SU-DHL-6 (cell line): ENCODE data around the gene WNT9A.

Experiments used
- EZH2phosphoT487 ChIP-seq: fragments of 200-600 bp; sonication (generic), shearing (Covaris generic); conservative IDR thresholded peaks from 2 replicates; pipeline ENCODE4 v1.6.1; 2018; ENCODE audit warnings: mild to moderate bottlenecking, antibody characterized with exemption, low read length, moderate library complexity, mixed read lengths
- TF ChIP-seq, protein P1 (sequence below): fragments of 200-600 bp; sonication (generic); IDR thresholded peaks from one replicate; pipeline ENCODE4 v1.5.1; 2017; ENCODE audit warnings: antibody characterized with exemption, mild to moderate bottlenecking, low read length, moderate library complexity; ENCODE audit not compliant: insufficient read depth, poor library complexity, severe bottlenecking

DNA sequence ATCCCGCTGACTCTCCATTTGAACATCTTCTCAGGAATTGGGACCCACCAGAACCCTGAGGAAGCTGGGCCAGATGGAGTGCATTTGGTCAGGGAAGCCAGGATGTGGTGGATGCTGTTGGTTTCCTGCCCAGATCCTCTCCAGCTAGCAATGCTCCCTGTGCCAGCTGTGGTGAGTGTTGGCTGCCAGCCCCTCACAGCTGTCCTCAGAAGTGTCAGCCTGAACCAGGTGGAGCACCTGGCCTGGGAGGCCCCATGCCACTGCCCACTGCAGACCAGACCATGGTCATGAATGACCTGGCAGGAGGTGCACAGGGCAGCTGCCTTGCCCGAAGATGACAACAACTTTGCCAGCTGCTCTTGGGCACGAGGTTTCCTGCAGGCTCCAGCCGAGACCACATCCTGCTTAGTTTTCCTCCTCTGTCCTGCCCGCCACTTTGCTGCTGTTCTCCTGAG, 77.9 kb downstream of the WNT9A start:
- TF ChIP-seq, protein P1, sequence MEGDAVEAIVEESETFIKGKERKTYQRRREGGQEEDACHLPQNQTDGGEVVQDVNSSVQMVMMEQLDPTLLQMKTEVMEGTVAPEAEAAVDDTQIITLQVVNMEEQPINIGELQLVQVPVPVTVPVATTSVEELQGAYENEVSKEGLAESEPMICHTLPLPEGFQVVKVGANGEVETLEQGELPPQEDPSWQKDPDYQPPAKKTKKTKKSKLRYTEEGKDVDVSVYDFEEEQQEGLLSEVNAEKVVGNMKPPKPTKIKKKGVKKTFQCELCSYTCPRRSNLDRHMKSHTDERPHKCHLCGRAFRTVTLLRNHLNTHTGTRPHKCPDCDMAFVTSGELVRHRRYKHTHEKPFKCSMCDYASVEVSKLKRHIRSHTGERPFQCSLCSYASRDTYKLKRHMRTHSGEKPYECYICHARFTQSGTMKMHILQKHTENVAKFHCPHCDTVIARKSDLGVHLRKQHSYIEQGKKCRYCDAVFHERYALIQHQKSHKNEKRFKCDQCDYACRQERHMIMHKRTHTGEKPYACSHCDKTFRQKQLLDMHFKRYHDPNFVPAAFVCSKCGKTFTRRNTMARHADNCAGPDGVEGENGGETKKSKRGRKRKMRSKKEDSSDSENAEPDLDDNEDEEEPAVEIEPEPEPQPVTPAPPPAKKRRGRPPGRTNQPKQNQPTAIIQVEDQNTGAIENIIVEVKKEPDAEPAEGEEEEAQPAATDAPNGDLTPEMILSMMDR, result no peak
- no peak for TF ChIP-seq EZH2phosphoT487
